ENCODE results near the gene SH3PXD2A. TPM values are rescaled to one million over a fixed set of nuclear protein-coding genes. Genes with fewer than 3 reads are reported as not detected.

The SH3PXD2A gene
- total and polyA plus RNA-seq, 10 of the 15 experiments (the other 5 are each of a cell fraction or from before 2014, with no cell fraction given): 0.63 to 14.0 (median 4.4) TPM

DNA sequence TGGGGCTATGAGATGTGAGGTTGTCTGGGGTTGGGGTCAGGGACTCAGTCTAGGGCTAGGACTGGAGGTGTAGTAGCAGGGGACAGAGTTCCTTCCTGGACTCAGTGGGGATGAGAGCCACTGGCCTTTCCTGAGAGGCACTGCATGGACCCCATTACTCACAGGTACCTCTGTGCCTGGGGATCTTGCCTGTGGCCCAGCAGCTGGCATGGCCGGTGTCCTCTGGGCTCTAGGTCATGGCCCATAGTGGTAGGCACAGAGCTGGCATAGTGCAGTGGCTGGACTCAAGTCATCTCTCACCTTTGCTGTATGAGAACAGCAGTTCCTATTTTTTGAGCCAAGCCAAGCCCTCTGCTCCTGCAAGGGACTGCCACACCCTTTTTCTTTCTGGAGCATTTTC, 310.0 kb downstream of the SH3PXD2A start (continued):
- TF ChIP-seq MLLT1 (IDR thresholded peaks at IDR 0.05) (no peak), NFYB (IDR thresholded peaks at IDR 0.05; ENCODE audit: insufficient read depth, low read depth, low read length) (no peak), CHD4 (IDR thresholded peaks at IDR 0.05) (no peak), BACH1 (IDR thresholded peaks at IDR 0.05; ENCODE audit: borderline replicate concordance) (no peak), CHD1 (IDR thresholded peaks at IDR 0.05; ENCODE audit: low read depth, low read length) (no peak)

GRCh38 chr10:103544657-103545310, 310.6 kb downstream of the SH3PXD2A start:
- SMC1A ChIA-PET (ENCODE audit: uncharacterized antibody, unreplicated experiment): no interaction called here
- BruUV-seq (replicated peaks): no TSS peak
- TF ChIP-seq RAD21 (IDR thresholded peaks at IDR 0.05; ENCODE audit: insufficient read depth, low read depth, low read length) (no peak), ELK1 (IDR thresholded peaks at IDR 0.05; ENCODE audit: low read depth, low read length) (no peak), RFX5 (IDR thresholded peaks at IDR 0.05; ENCODE audit: low read depth, low read length) (no peak), BHLHE40 (IDR thresholded peaks at IDR 0.05; ENCODE audit: borderline replicate concordance in 1 of 2, low read depth in 2 of 2, low read length in 1 of 2) (no peak), TAF1 (IDR thresholded peaks at IDR 0.05; ENCODE audit: borderline replicate concordance, low read depth, low read length) (no peak), ZBTB40 (IDR thresholded peaks at IDR 0.05; ENCODE audit: borderline replicate concordance) (no peak), CHD4 (IDR thresholded peaks at IDR 0.05) (no peak), CEBPB (IDR thresholded peaks at IDR 0.05; ENCODE audit: borderline replicate concordance in 1 of 2, low read depth in 2 of 2, low read length in 2 of 2) (no peak), NR2C2 (IDR thresholded peaks at IDR 0.05; ENCODE audit: borderline replicate concordance, control insufficient read depth, insufficient read length, low read depth) (no peak), BCL11A (IDR thresholded peaks at IDR 0.05; ENCODE audit: low read depth, low read length) (no peak), FOXM1 (IDR thresholded peaks at IDR 0.05; ENCODE audit: low read depth, low read length) (no peak), MYC (IDR thresholded peaks at IDR 0.05; ENCODE audit: insufficient read depth, insufficient read length, insufficient replicate concordance, low read length, severe bottlenecking) (no peak)

More at GRCh38 chr10:103544657-103545310, 310.6 kb downstream of the SH3PXD2A start:
- Histone ChIP-seq H3K79me2 (ENCODE audit: control insufficient read depth, insufficient read depth, low read length) (no peaks in the 10 kb centered on the region), H3K36me3 (ENCODE audit: control insufficient read depth in 2 of 2, insufficient read depth in 2 of 2, low read length in 1 of 2) (no peaks in the 10 kb centered on the region), H3K27ac (ENCODE audit: control insufficient read depth, insufficient read depth) (no peak overlapping the region), H3K27me3 (replicated peaks in 1 of 2; ENCODE audit: control insufficient read depth in 2 of 2, insufficient read depth in 2 of 2, low read length in 1 of 2) (no peaks in the 10 kb centered on the region; a peak in 1 of 4 replicates), H3K9ac (ENCODE audit: control insufficient read depth, insufficient read depth, low read length) (no peak overlapping the region), H2AFZ (ENCODE audit: control insufficient read depth, low read depth, low read length) (no peak overlapping the region), H3K4me2 (ENCODE audit: control insufficient read depth, insufficient read depth) (no peak overlapping the region), H3K4me1 (ENCODE audit: control insufficient read depth, insufficient read depth, low read length) (peaks cover 11% of the 10 kb centered on the region), H3K9me3 (replicated peaks; ENCODE audit: control insufficient read depth, insufficient read depth, low read length) (no peaks in the 10 kb centered on the region), H4K20me1 (ENCODE audit: control insufficient read depth, insufficient read depth) (no peaks in the 10 kb centered on the region), H3K4me3 (no peak overlapping the region)
- DNase-seq (ENCODE audit: low read depth, low spot score): no peak
- in situ Hi-C loops (cut with MboI): no loop called here
- FAIRE-seq: no peak
- 93% methylated on average over 8 of the region's 8 CpGs for WGBS (ENCODE audit: insufficient coverage, insufficient replicate concordance, low lambda C conversion rate, missing lambda C conversion rate)
- POLR2A ChIA-PET: no interaction called here
- no peak for ATAC-seq
- CTCF ChIA-PET: interaction anchor here (0.7 kb wide), 1 partner anchor 54 kb away, joined by 3 read pairs; no protein-coding TSS in a partner anchor
- RAD21 ChIA-PET (ENCODE audit: unreplicated experiment): no interaction called here
- intact Hi-C loops (cut with micrococcal nuclease; ENCODE audit: unreplicated experiment): no loop called here

Measured in GM12878 (cell line).